HG02943 (cell line): Measurements from ENCODE around the gene ZNF286A.
"Not testable (repeated sequence)": the region's sequence is repeated elsewhere in the genome, so short reads cannot be mapped to it uniquely, and the experiment has no call there.

Experiments
- ATAC-seq: cut with Tn5 transposase; IDR thresholded peaks from one replicate; pipeline ENCODE4 v1.9.1; 2021; ENCODE audit warnings: mild to moderate bottlenecking, low read depth, moderate library complexity; ENCODE audit not compliant: unreplicated experiment

The ZNF286A gene

DNA sequence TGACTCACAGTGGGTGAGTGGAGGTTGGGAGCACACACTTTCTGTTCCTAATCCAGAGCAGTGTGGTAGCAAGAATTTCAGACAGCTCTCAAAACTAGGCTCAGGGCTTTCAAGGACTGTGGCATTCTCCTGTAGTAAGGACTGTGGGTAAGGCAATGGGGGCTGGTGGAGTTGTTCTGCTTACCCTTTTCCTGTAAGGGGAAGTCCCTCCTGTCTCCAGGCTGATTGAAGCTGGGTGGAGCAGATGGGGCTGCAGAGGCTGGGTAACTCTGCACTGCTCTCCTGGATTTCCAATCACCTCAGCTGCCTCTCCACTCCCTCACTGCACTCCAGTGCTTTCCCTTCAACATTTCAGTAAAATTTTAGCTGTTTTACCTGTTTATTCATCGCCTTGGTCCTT is 12.1 kb upstream of the ZNF286A start:
- ATAC-seq, result not testable (repeated sequence)

DNA sequence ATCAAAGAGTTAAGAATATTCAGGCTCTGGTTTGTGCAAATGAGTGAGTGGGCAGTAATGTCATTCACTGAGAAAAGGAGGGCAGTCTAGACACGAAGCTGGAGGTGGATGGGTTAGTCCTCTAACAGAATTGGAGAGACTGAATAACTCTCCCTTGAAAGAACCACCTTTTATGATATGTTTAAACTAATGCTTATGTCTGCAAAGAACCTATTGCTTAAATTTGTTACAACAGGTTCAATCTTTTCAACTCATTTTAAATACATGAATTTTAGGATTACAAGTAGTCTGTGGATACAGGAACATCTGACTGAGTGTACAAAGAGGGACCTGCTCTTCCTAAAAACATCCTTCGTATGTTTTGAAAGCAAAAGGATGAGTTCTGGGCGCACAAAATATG is 585 bp upstream of the ZNF286A start:
- peak; percentile 9 for ATAC-seq

DNA sequence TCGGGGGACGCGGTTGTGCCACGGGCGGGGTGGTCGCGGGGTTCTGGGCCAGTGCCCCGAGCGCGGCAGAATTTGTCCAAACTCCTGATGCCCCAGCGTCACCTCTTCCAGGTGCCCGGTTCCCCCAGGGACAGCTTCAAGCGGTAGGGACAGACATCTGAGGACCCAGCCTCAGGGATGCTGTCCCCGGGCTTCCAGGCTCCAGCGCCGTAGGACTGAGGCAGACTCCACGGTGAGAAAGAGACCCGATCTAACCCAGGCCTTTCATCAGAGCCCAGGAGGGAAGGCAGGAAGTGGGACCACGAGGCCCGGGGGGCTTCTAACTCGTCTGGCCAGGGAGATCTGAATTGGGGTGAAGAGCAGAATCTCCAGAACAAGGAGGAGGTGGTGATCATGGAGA is 385 bp downstream of the ZNF286A start:
- ATAC-seq, result peak; percentile 7

DNA sequence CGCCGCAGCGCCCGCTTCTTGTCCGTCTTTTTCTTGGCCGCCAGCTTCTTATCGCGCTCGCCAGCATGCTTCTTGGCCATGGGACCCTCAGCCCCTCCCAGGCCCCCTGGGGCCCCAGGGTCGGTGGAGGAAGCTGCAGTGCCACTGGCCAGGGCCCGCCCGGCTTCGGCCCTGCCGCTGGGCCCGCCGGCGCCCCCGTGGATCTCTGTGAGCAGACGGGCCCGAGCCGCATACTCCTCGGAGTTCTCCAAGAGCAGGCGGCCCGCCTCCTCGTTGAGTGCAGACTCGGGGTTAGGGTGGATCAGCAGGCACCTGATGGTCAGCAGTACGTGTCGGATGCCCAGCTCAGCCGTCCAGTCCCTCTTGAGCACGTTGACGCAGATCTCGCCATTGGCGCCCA is 4.7 kb downstream of the ZNF286A start:
- ATAC-seq, result not testable (repeated sequence)

DNA sequence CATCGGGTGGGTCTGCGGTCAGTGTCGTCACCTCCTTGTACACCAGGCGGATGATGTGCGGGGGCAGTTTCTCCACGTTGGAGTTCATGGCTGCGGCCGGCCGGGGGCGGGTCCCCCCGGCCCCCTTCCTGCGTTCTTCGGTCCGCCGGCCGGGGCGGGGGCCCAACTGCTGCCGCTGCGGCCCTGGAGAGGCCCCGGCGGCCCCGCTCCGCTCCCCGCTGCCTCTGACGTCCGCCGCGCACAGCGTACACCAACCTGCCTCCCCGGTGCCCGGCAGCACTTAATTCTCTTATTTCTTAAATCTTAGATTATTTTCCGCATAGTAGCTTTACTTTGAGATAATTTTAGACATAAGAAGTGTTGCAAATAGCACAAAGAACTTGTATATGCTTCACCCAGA is 5.3 kb downstream of the ZNF286A start:
- not testable (repeated sequence) for ATAC-seq

DNA sequence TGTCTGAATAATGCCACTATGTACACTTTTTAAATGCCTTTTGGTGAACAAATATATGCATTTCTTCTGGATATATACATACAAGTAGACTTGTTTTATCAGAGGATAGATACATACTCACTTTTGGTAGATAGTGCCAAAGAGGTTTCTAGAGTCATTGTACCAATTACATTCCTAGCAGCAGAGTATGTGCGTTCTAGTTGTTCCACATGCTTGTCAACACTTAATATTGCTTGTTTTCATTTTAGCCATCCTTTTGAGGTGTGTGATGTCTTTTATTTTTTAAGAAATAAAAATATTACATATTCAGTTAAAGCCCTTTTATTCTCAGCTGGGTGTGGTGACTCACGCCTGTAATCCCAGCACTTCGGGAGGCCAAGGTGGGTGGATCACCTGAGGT is 9.3 kb downstream of the ZNF286A start:
- ATAC-seq, result not testable (repeated sequence)

DNA sequence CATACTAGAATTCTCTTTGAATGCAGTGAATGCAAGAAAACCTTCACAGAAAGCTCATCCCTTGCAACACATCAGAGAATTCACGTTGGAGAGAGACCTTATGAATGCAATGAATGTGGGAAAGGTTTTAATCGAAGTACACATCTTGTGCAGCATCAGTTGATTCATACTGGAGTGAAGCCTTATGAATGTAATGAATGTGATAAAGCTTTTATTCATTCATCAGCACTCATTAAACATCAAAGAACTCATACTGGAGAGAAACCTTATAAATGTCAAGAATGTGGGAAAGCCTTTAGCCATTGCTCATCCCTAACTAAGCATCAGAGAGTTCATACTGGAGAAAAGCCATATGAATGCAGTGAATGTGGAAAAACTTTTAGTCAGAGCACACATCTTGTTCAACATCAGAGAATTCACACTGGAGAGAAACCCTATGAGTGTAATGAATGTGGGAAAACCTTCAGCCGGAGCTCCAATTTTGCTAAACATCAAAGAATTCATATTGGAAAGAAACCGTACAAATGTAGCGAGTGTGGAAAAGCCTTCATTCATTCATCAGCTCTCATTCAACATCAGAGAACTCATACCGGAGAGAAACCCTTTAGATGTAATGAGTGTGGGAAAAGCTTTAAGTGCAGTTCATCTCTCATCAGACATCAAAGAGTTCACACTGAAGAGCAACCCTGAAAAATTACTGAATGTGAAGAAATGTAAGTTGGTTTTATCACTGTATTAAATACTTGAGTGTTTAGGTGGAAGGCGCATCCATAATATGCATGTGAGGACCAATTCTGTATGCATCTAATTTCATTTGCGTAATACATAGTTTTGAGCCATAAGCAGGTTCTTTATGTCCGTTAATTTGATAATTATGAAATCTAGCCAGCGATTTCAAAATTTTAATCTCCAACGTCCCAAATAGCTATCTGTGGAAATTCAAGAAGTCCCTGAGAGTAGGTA is 17.3 kb downstream of the ZNF286A start:
- not testable (repeated sequence) for ATAC-seq

DNA sequence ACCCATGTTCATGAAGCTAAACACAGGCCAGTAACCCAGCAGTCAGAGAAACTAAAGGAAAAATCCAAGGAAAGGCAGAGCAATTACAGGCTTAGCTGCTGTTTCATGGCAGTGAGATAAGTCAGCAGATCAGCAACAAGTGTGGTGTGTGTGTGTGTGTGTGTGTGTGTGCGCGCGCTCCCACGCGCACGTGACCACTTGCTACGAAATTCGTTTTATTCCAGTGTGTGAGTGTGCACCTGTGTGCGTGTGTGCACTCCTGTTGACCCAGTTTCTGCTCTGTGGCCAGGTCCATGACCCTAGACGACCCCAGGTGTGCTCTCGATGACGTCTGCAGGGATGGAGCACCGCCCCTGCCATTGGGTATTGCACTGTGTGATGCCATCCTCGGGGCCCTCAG is 31.0 kb downstream of the ZNF286A start:
- ATAC-seq, result not testable (repeated sequence)

DNA sequence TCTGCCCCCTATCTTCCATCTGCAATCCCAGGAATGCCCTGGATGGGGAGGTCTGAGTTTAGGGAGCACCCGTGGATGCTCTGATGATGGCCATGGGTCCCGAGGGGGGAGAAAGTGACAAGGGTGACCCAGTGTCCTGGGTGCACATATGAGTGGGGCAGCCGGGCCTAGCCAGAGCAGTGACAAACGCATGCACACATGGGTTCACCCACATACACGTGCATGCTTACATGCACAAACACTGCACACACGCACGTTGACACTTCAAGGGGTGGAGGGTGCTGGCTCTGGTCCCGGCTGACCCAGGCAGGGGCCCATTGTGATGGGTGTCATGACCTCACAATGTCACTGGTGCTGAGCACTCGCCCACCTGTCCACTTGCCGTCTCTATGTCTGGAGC is 32.3 kb downstream of the ZNF286A start, which contains the start of gene TBC1D26:
TBC1D26 (plus strand) TSS at position 384 of the 400 bp plus-strand sequence. CDS start 3,066 bp downstream, outside the sequence.
- ATAC-seq, result not testable (repeated sequence)

DNA sequence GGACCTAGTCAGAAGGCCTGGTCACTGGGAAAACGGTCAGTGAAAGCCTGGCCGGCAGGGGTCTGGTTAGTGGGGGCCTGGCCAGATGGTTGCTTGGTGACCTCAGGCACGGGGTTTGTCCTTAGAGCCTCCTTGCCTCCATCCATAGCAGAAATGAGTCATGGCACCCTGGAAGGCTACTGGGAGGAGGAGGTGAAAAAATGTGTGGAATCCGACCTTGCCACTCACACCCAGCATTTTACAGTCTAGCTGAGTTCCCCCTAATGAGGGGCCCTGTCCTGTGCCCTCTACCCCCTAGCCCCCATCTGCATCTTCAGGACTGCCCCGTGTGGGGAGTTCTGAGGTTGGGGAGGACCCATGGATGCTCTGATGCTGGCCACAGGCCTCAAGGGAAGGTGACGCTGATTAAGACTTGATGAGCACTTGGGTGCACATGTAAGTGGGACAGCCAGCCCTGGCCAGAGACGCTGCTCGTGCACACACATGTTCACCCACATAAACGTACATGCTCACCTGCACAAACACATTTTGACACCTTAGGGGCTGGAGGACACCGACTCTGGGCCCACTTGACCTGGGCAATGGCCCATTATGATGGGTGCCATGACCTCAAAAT is 33.7 kb downstream of the ZNF286A start:
- not testable (repeated sequence) for ATAC-seq

DNA sequence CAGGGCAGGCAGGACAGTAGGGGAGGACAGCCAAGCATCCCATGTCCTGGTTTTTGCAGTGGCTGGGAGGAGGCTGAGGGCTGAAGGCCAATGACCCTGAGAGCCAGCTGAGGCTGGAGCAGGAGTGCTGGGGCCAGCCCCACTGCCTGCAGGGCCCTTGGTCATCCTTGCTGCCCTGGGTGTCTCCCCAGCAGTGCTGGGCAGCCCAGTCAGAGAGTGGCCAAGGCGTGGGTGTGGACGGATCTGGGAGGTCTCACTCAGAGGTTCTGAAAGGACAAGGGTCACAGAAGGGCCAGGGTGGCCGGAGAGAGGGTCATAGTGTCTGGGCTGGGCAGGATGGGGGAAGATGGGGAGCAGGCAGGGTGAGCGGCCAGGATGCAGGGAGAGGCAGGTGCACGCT is 37.0 kb downstream of the ZNF286A start:
- ATAC-seq, result not testable (repeated sequence)

DNA sequence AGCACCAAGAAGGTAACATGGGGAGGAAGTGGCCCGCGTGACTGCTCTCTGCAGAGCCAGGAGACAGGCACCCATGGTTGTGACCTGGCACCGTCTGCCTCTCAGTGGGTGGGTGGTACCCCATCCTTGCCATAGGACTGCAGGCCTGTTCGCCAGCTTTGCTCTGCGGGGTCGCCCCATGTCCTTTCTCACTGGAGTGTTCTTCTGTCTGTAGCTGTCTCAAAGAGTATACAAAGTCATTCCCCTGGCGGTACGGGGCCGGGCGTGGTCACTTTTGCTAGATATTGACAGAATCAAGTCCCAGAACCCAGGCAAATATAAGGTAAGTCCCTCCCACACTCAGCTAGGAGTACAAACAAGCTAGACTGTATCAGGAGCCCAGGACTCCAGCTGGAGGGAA is 38.5 kb downstream of the ZNF286A start:
- ATAC-seq, result no peak

DNA sequence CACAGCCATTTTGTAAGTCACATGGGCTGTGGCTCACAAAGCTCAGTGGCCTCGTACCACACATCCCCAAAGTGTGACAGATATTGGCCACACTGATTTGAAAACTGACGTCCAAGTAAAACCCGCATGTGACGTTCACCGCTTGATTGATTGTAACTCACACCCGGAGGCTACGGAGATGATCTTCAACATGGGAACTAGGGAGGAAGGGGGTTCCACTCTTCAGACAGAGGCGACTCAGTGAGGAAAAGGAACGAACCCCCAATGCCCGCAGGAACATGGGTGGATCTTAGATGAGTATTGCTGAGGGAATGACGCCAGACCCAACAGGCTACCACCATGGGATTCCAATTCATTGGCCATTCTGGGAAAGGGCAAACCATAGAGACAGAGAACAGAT is 39.7 kb downstream of the ZNF286A start:
- not testable (repeated sequence) for ATAC-seq

DNA sequence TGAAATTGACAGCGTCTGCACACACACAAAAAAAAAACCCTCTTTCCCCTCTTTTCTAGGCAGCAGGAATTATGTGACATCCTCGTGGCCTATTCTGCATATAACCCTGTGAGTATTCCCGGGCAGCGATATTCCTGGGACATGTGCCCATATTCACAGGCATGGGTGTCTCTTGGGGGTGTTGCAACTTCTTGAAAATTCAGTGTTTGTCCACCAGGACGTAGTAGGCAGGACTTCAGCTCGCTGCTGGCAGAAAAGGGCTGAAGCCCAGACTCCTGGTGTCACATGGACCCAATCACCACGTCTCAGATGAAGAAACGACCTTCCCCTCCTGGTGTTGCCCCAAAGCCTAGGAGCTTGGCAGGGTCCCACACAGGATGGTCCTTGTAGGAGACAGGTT is 40.5 kb downstream of the ZNF286A start:
- ATAC-seq, result not testable (repeated sequence)

DNA sequence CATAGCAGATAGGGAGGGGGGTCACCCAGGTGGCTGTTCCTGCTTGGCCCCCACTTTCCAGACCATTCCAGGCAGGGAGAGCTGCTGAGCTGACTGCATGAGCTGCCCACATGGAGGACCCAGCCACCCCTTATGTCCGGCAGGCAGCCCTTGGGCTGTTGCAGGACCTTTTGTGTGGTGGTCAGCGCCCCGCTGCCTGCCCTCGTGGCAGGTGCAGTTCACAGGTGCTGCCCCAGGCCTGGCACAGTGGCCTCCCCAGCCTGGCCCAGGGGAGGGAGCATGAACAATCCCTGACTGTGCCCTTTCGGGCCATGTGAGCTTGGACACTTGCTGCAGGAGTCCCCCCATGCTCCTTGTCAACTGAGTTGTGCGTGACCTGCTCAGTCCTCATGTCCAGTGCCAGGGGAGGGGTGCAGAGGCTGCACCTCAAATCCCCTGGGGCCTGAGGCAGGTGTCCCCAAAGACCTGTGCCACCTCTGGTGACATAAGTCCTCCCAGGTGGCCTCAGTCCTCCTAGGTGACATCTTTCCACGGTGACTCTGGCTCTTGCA is 41.1 kb downstream of the ZNF286A start:
- no peak for ATAC-seq

DNA sequence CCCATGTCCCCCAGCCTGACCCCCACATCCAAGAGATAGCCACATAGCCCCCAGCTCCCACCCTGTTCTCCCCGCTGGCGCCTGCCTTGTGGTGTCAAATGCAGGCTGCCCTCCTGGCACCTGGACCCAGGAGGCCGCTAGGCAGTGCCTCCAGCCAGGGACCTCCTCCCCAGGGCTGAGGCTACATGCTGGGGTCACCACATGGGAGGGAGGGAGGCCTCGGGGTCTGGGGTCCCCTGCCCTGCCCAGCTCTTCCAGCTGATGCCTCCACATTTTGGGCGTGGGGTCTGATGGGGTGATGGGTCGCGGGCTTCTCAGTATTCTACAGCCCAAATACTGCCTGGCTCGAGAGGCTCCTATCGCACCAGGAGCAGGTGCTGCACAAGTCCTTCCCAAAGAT is 42.1 kb downstream of the ZNF286A start:
- no peak for ATAC-seq

DNA sequence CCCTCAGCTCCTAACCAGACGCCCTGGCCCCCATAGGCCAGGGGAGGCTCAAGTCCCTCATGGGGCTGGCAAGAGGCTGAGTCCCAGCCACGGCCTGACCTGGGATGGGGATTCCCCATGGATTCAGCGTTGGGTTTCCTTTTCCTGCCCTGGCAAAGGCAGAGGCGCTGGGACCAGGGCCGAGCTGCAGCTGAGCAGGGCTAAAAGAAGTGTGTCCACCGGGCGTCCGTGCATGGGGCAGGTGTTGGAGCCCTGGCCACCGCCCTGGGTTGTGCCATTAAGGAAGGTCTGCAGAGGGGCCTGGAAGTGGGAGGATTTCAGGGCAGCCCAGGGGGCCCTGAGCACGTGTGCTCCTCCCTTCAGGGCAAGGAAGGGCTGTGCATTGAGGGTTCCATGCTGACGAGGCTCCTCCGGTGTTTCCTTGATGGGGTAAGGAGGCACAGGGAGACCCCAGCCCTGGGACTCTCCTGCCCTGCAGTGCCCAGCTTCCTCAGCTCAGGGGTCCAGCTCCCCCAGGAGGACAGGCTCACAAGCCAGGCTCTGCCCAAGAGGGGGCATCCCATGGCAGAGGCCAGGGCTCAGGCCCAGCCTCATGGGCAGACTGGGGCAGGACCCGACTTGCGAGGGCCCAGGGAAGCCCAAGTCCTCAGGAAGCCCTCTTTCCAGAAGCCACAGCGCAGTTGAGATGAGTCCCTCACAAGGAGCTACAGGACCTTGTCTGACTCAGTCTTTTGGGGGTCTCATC is 42.7 kb downstream of the ZNF286A start:
- no peak for ATAC-seq

DNA sequence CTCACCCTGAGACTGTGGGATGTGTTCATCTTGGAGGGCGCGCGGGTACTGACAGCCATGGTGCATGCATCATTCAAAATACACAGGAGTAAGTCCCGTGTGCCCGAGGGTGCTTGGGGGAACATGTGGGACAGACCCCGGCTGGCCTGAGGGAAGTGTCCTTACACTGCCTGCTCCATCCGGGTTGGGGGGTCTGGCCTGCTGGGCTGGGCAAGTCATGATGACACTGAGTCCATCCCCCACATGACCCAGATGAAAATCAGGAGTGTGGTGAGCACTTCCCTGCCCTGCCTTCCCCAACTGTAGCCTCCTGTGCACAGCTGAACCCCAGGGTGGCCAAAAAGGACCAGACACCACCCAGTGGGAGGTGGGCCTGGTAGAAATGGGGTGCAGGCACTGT is 43.4 kb downstream of the ZNF286A start:
- ATAC-seq, result no peak

DNA sequence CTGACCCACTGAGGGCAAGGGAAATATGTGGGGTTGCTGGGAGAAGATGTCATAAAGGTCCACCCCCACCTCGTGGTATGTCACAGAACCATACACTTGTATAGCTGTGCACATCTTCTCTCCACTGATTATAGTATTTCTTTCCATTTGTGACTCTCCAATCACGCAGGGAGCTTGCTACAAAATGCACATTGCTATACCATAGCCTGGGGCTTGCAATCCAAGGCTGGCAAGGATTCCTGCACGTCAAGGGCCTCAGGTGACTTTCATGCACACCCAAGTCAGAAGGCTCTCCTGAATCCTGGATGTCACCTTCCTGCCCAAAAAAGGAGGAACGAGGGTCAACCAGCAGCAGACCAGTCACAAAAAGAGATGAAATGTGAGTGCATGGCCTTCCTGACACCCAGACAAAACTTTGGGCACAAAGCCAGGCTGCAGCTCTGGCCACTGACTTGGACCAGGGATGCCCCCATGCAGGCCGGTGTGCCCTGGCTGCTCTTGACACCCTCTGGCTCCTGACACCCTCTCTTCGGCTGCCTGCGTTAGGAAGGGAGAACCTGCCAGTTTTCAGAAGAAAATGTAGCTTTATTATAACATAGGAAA is 44.6 kb downstream of the ZNF286A start:
- ATAC-seq, result no peak

DNA sequence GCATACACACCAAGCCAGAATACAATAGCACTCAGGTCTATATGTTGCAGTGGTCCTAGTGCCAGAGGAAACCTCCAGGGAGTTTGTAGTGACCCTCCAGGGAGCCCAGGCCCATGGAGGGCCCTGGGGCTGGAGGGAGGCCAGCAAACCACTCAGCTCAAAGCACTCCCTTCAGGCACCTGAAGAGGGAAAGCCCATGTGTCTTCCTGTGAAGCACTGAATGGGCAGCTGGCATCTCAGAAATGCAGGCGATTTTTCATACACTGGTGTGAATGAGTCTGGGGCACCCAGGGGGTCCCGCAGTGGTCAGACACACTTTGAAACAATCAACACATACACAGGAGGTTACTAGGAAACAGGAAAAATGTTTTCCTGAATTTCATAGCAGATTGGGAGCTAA is 45.3 kb downstream of the ZNF286A start:
- no peak for ATAC-seq
